ENCODE data around the gene ERBB4. TPM values are rescaled to one million over a fixed set of nuclear protein-coding genes. Genes with fewer than 3 reads are reported as not detected.

ERBB4 gene
- total RNA-seq, 1 donor from 2014 or later = 9.9 TPM

- H3K4me1 ChIP-seq (ENCODE audit: control insufficient read depth in 3 of 3, insufficient read depth in 3 of 3, low read length in 3 of 3) = no peaks in the 10 kb centered on the region
- no peak overlapping the region for H3K9ac ChIP-seq (ENCODE audit: low read depth in 1 of 3, low read length in 3 of 3)
- H3K9me3 ChIP-seq (ENCODE audit: control insufficient read depth in 3 of 3, low read length in 3 of 3) = no peaks in the 10 kb centered on the region
- no peak overlapping the region for H3K27ac ChIP-seq (ENCODE audit: low read depth, low read length)
- no peaks in the 10 kb centered on the region for H3K27me3 ChIP-seq (ENCODE audit: control insufficient read depth in 3 of 3, insufficient read depth in 3 of 3, low read length in 3 of 3)
- H3K36me3 ChIP-seq (ENCODE audit: control insufficient read depth in 3 of 3, insufficient read depth in 3 of 3, low read length in 3 of 3) = no peaks in the 10 kb centered on the region
- no peak overlapping the region for H3K4me3 ChIP-seq (ENCODE audit: low read length in 3 of 3)
Observed at GRCh38 chr2:212346865-212347264, 191.7 kb downstream of the ERBB4 start.

- no peak overlapping the region for H3K4me3 ChIP-seq (ENCODE audit: low read length in 3 of 3)
- H3K36me3 ChIP-seq (ENCODE audit: control insufficient read depth in 3 of 3, insufficient read depth in 3 of 3, low read length in 3 of 3) = no peaks in the 10 kb centered on the region
- H3K9me3 ChIP-seq (ENCODE audit: control insufficient read depth in 3 of 3, low read length in 3 of 3) = no peaks in the 10 kb centered on the region
- H3K27me3 ChIP-seq (ENCODE audit: control insufficient read depth in 3 of 3, insufficient read depth in 3 of 3, low read length in 3 of 3) = no peaks in the 10 kb centered on the region
- H3K4me1 ChIP-seq (ENCODE audit: control insufficient read depth in 3 of 3, insufficient read depth in 3 of 3, low read length in 3 of 3) = no peaks in the 10 kb centered on the region
- H3K9ac ChIP-seq (ENCODE audit: low read depth in 1 of 3, low read length in 3 of 3) = no peak overlapping the region
- no peak overlapping the region for H3K27ac ChIP-seq (ENCODE audit: low read depth, low read length)
Observed at GRCh38 chr2:212345966-212346365, 192.6 kb downstream of the ERBB4 start.

- no peaks in the 10 kb centered on the region for H3K9me3 ChIP-seq (ENCODE audit: control insufficient read depth in 3 of 3, low read length in 3 of 3)
- H3K9ac ChIP-seq (ENCODE audit: low read depth in 1 of 3, low read length in 3 of 3) = no peak overlapping the region
- H3K27ac ChIP-seq (ENCODE audit: low read depth, low read length) = no peak overlapping the region
- no peak overlapping the region for H3K4me3 ChIP-seq (ENCODE audit: low read length in 3 of 3)
- no peaks in the 10 kb centered on the region for H3K4me1 ChIP-seq (ENCODE audit: control insufficient read depth in 3 of 3, insufficient read depth in 3 of 3, low read length in 3 of 3)
- H3K36me3 ChIP-seq (ENCODE audit: control insufficient read depth in 3 of 3, insufficient read depth in 3 of 3, low read length in 3 of 3) = no peaks in the 10 kb centered on the region
- H3K27me3 ChIP-seq (ENCODE audit: control insufficient read depth in 3 of 3, insufficient read depth in 3 of 3, low read length in 3 of 3) = no peaks in the 10 kb centered on the region
Observed at GRCh38 chr2:212344131-212344530, 194.5 kb downstream of the ERBB4 start.

GRCh38 chr2:212343167-212343566 lies 195.4 kb downstream of the ERBB4 start:
- no peaks in the 10 kb centered on the region for H3K4me1 ChIP-seq (ENCODE audit: control insufficient read depth in 3 of 3, insufficient read depth in 3 of 3, low read length in 3 of 3)
- no peaks in the 10 kb centered on the region for H3K36me3 ChIP-seq (ENCODE audit: control insufficient read depth in 3 of 3, insufficient read depth in 3 of 3, low read length in 3 of 3)
- no peaks in the 10 kb centered on the region for H3K9me3 ChIP-seq (ENCODE audit: control insufficient read depth in 3 of 3, low read length in 3 of 3)
- no peak overlapping the region for H3K9ac ChIP-seq (ENCODE audit: low read depth in 1 of 3, low read length in 3 of 3)
- H3K27me3 ChIP-seq (ENCODE audit: control insufficient read depth in 3 of 3, insufficient read depth in 3 of 3, low read length in 3 of 3) = no peaks in the 10 kb centered on the region
- no peak overlapping the region for H3K4me3 ChIP-seq (ENCODE audit: low read length in 3 of 3)
- H3K27ac ChIP-seq (ENCODE audit: low read depth, low read length) = no peak overlapping the region

GRCh38 chr2:212337486-212338343 lies 200.9 kb downstream of the ERBB4 start:
- no peaks in the 10 kb centered on the region for H3K36me3 ChIP-seq (ENCODE audit: control insufficient read depth in 3 of 3, insufficient read depth in 3 of 3, low read length in 3 of 3)
- H3K27me3 ChIP-seq (ENCODE audit: control insufficient read depth in 3 of 3, insufficient read depth in 3 of 3, low read length in 3 of 3) = no peaks in the 10 kb centered on the region
- no peak overlapping the region for H3K4me3 ChIP-seq (ENCODE audit: low read length in 3 of 3)
- H3K4me1 ChIP-seq (ENCODE audit: control insufficient read depth in 3 of 3, insufficient read depth in 3 of 3, low read length in 3 of 3) = no peaks in the 10 kb centered on the region
- no peak overlapping the region for H3K9ac ChIP-seq (ENCODE audit: low read depth in 1 of 3, low read length in 3 of 3)
- no peak overlapping the region for H3K27ac ChIP-seq (ENCODE audit: low read depth, low read length)
- H3K9me3 ChIP-seq (ENCODE audit: control insufficient read depth in 3 of 3, low read length in 3 of 3) = no peaks in the 10 kb centered on the region

- Histone ChIP-seq H3K27me3 (ENCODE audit: control insufficient read depth in 3 of 3, insufficient read depth in 3 of 3, low read length in 3 of 3) (no peaks in the 10 kb centered on the region), H3K4me1 (ENCODE audit: control insufficient read depth in 3 of 3, insufficient read depth in 3 of 3, low read length in 3 of 3) (no peaks in the 10 kb centered on the region), H3K9ac (ENCODE audit: low read depth in 1 of 3, low read length in 3 of 3) (no peak overlapping the region), H3K9me3 (ENCODE audit: control insufficient read depth in 3 of 3, low read length in 3 of 3) (no peaks in the 10 kb centered on the region), H3K36me3 (ENCODE audit: control insufficient read depth in 3 of 3, insufficient read depth in 3 of 3, low read length in 3 of 3) (no peaks in the 10 kb centered on the region), H3K4me3 (ENCODE audit: low read length in 3 of 3) (no peak overlapping the region), H3K27ac (ENCODE audit: low read depth, low read length) (no peak overlapping the region)
Observed at GRCh38 chr2:212337036-212337435, 201.6 kb downstream of the ERBB4 start.

- H3K9me3 ChIP-seq (ENCODE audit: control insufficient read depth in 3 of 3, low read length in 3 of 3) = no peaks in the 10 kb centered on the region
- H3K4me1 ChIP-seq (ENCODE audit: control insufficient read depth in 3 of 3, insufficient read depth in 3 of 3, low read length in 3 of 3) = peaks cover 3 to 6% (median 6%) of the 10 kb centered on the region in 3 donors
- H3K27me3 ChIP-seq (ENCODE audit: control insufficient read depth in 3 of 3, insufficient read depth in 3 of 3, low read length in 3 of 3) = no peaks in the 10 kb centered on the region
- peak overlapping the region; percentile 54 to 63 (median 57) for H3K9ac ChIP-seq (ENCODE audit: low read depth in 1 of 3, low read length in 3 of 3)
- no peaks in the 10 kb centered on the region for H3K36me3 ChIP-seq (ENCODE audit: control insufficient read depth in 3 of 3, insufficient read depth in 3 of 3, low read length in 3 of 3)
- H3K27ac ChIP-seq (ENCODE audit: low read depth, low read length) = peak overlapping the region; percentile 70
- peak overlapping the region; percentile 39 to 55 (median 41) for H3K4me3 ChIP-seq (ENCODE audit: low read length in 3 of 3)
Observed at GRCh38 chr2:212330263-212330662, 208.3 kb downstream of the ERBB4 start.

- Histone ChIP-seq H3K27me3 (ENCODE audit: control insufficient read depth in 3 of 3, insufficient read depth in 3 of 3, low read length in 3 of 3) (no peaks in the 10 kb centered on the region), H3K9me3 (ENCODE audit: control insufficient read depth in 3 of 3, low read length in 3 of 3) (no peaks in the 10 kb centered on the region), H3K27ac (ENCODE audit: low read depth, low read length) (peak overlapping the region; percentile 70), H3K4me3 (ENCODE audit: low read length in 3 of 3) (no peak overlapping the region), H3K36me3 (ENCODE audit: control insufficient read depth in 3 of 3, insufficient read depth in 3 of 3, low read length in 3 of 3) (no peaks in the 10 kb centered on the region), H3K4me1 (ENCODE audit: control insufficient read depth in 3 of 3, insufficient read depth in 3 of 3, low read length in 3 of 3) (peaks cover 3 to 6% (median 6%) of the 10 kb centered on the region in 3 donors), H3K9ac (ENCODE audit: low read depth in 1 of 3, low read length in 3 of 3) (peak overlapping the region in 1 of 3 donors; percentile 25)
Observed at GRCh38 chr2:212328712-212329496, 209.7 kb downstream of the ERBB4 start.

- no peaks in the 10 kb centered on the region for H3K27me3 ChIP-seq (ENCODE audit: control insufficient read depth in 3 of 3, insufficient read depth in 3 of 3, low read length in 3 of 3)
- peaks cover 3 to 6% (median 6%) of the 10 kb centered on the region in 3 donors for H3K4me1 ChIP-seq (ENCODE audit: control insufficient read depth in 3 of 3, insufficient read depth in 3 of 3, low read length in 3 of 3)
- no peak overlapping the region for H3K9ac ChIP-seq (ENCODE audit: low read depth in 1 of 3, low read length in 3 of 3)
- H3K9me3 ChIP-seq (ENCODE audit: control insufficient read depth in 3 of 3, low read length in 3 of 3) = no peaks in the 10 kb centered on the region
- H3K27ac ChIP-seq (ENCODE audit: low read depth, low read length) = no peak overlapping the region
- H3K36me3 ChIP-seq (ENCODE audit: control insufficient read depth in 3 of 3, insufficient read depth in 3 of 3, low read length in 3 of 3) = no peaks in the 10 kb centered on the region
- no peak overlapping the region for H3K4me3 ChIP-seq (ENCODE audit: low read length in 3 of 3)
Observed at GRCh38 chr2:212328136-212328535, 210.5 kb downstream of the ERBB4 start.

All from skeletal muscle tissue (tissue), 4 donors.